Left ventricle myocardium superior (tissue), 1 donor: ENCODE data around the gene BDKRB2. TPM values are rescaled to one million over a fixed set of nuclear protein-coding genes. Genes with fewer than 3 reads are reported as not detected.
A peak's percentile ranks its signal among the peaks of the same experiment; 100 is the strongest.

Experiments used
- ATAC-seq: fragments of 200-7000 bp; cut with Tn5 transposase; one replicate; pipeline ENCODE4 v1.9.1; 2020; ENCODE audit warnings: mild to moderate bottlenecking, moderate library complexity
- DNase-seq: peaks from one replicate; pipeline ENCODE4 v3.0.0-alpha.2; 2020
- intact Hi-C: fragments of 100-400 bp; cut with micrococcal nuclease; formaldehyde crosslinking; loops from one replicate; pipeline ENCODE4 v1.11.0; 2022
- total RNA-seq: library from RNA; stranded (reverse); fragmentation: NEBNext Ultra II Directional; extraction: Animal tissue kit (Norgen Biotek cat#: 25700); gene quantifications from one replicate; pipeline ENCODE4 v1.2.1, GENCODE V29; 2021
- donor health status: DM: no; HTN: yes; CAD: no; lungs with severe emphysema.

BDKRB2 gene
- total RNA-seq, 1 donor from 2014 or later, result 0.57 TPM

GRCh38 chr14:96194657-96195431, 9.8 kb upstream of the BDKRB2 start:
- DNase-seq (no peak), ATAC-seq (no peak)
- intact Hi-C loops, result no loop called here

DNA sequence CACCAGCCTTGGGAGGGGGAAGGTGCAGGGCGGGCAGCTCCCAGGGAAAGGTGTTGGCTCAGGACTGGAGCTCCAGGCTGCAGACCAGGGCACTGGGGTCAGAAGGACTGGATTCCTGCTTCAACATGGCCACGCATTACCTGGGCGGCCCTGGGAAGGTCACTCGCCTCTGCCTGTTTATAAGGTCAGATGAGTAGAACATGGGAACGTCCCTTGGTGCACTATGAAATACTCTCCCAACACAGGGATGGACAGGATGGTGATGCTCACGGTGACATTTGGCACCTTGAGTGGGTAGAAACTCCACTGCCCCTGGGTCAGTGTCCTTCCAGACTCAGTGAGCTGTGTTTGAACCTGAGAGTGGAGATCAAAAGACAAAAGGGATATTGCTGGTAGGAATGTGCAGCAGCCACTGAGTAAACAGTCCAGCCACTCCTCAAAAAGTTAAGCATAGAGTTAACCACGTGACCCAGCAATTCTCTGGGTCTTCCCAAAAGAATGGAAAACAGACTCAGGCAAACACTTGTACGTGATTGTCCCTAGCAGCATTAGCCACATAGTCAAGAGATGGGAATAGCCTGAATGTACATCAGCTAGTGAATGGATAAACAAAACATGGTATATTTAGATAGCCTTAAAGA, 9.1 kb upstream of the BDKRB2 start:
- intact Hi-C loops, result no loop called here
- DNase-seq, result no peak

GRCh38 chr14:96197163-96197852, 7.3 kb upstream of the BDKRB2 start:
- ATAC-seq, result no peak
- intact Hi-C loops, result no loop called here
- DNase-seq, result no peak

More for the DNA sequence above, 9.1 kb upstream of the BDKRB2 start:
- ATAC-seq, result no peak

DNA sequence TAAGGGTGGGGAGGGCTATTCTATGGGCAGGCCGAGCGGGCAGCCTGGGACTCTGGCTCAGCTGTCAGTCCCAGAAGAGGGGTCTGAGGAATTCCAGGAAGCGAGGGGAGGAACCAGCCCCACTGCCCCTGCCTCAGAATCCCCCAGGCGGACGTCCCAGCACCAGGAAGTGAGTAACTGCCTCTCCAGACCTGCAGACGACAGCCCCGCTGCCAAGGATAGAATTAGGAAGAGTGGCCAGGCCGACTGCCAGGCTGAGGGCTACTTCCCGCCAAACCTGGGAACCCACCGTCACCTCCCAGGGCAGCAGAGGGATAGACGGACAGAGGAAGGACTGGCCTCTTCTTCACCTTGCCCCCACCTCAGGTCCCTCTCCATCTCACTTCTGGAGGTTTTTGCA, 6.7 kb upstream of the BDKRB2 start:
- DNase-seq, result no peak
- intact Hi-C loops, result no loop called here
- ATAC-seq, result no peak

GRCh38 chr14:96198430-96199130, 6.1 kb upstream of the BDKRB2 start:
- ATAC-seq (no peak), DNase-seq (no peak)
- intact Hi-C loops, result no loop called here

DNA sequence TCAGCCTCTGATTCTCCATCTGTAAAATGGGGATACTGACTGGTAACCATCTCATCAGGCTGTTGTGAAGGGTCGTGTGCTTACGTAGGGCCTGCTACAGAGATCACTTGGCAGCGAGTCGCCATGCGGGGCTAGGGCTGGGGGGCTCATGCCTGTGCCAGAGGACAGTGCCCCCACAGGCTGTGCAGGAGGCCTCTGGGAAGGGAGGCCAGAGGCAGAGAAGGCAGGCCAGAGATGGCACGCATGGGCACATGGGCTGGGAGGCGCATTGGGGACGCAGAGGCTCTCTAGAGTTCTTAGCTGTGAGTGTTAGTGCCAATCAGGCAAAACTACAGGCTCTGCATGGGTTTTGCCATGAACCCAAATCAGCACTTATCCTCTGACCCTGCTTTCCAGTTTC, 3.5 kb upstream of the BDKRB2 start:
- DNase-seq (no peak), ATAC-seq (no peak)
- intact Hi-C loops, result no loop called here

DNA sequence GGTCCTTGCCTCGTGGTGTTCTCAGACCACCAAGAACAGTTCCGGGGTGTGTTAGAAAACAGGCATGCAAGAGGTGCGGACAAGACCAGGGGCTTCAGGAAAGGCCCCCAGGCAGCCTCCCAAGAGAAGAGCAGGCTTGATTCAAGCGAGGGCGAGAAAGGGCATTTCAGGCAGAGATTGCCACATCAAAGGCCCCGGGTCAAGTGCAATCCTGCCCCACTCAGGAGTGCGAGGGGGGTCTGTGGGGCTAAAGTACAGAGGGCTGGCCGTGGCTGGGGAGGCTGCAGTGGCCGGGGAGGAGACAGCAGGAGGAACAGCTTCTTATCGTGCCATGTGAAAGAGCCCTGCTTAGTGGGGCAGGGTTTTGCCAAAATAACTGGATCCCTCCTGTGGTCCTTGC, 2.7 kb upstream of the BDKRB2 start:
- intact Hi-C loops, result no loop called here
- DNase-seq, result no peak

GRCh38 chr14:96202441-96203094, 2.1 kb upstream of the BDKRB2 start:
- intact Hi-C loops, result no loop called here
- DNase-seq (no peak), ATAC-seq (no peak)

More for the DNA sequence above, 2.7 kb upstream of the BDKRB2 start:
- no peak for ATAC-seq

- DNase-seq, result no peak
- intact Hi-C loops, result no loop called here
- ATAC-seq, result no peak
Measured at GRCh38 chr14:96203116-96203515, 1.5 kb upstream of the BDKRB2 start.

- no peak for DNase-seq
- ATAC-seq, result no peak
- intact Hi-C loops, result no loop called here
Measured at GRCh38 chr14:96203635-96204034, 1.0 kb upstream of the BDKRB2 start.

DNA sequence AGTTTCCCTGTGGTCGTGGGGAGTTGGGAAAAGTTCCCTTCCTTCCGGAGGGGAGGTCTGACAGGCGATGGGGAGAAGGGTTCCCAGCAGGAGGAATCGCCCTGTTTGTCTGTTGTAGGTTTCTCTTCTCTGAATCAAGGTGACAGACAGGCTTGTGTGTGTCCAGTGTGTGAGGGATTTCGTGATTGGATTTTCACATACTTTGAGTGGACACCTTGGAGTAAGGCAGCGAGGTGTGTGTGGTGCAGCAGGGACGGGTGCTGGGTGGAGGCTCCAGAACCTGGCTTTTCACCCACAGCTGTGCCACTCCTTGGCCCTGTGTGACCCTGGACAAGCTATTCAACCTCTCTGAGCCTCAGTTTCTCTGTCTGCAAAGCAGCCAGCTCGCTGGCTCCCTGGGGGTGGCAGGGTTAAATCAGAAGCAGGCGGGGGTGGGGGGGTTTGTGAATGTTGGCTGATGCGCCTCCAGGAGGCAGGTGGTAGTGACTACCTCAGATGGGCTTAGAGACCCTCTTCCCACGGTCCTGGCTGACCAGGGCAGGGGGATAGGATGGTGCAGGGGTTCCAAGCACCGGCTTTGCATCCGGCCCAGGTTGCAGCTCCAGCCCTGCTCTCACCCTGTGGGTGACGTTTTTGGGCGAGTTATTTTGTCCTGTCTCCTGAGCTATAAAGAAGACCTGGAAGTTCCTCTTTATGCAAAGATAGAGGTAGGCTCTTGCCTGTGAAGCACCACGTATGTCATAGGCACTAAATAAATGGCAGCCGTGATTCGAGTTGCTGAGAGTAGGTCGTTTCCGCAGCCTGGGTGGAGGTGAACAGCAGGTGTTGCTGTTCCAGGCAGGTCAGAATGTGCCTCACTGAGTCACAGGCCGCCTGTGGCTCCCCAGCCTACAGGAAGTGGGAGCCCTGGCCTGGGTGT, 679 bp downstream of the BDKRB2 start:
- DNase-seq, result no peak
- peak; percentile 13 for ATAC-seq

GRCh38 chr14:96205978-96206360, 1.3 kb downstream of the BDKRB2 start:
- intact Hi-C loops, result no loop called here
- DNase-seq (no peak), ATAC-seq (no peak)

More for the DNA sequence above, 679 bp downstream of the BDKRB2 start:
- intact Hi-C loops, result no loop called here

DNA sequence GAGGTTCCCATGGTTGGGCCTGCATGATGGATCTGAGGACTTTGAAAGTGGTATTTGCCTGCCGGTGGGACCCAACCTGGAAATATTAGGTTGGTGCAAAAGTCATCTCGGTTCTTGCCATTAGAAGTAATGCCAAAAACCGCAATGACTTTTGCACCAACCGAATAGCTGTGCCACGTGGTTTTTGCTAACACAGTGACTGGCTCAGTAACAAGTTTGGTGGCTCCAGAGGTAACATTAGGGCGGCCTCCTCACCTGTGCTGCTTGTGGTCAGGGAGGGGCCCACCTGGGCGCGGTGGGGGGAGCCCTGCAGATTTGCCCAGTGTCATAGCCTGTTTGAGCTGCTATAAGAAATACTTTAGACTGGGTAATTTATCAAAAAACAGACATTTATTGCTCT, 1.8 kb downstream of the BDKRB2 start:
- DNase-seq (no peak), ATAC-seq (no peak)
- intact Hi-C loops, result no loop called here

DNA sequence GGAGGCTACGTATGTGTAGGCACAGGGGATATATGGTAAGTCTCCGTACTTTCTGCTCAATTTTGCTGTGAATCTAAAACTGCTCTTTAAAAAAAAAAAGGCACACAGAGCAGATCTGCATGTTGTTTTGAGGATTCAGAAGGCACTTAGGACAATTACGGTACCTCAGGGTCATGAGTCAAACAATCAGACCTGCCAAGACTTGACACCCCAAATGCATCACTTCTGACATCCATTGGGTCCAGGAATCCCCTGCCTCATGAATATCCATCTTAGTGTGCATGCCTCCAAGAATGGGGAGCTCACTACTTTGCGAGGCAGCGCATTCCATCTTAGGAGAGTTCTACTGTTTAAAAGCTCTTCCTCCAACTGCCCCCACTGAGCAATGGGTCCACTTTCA, 3.0 kb downstream of the BDKRB2 start:
- ATAC-seq (no peak), DNase-seq (no peak)
- intact Hi-C loops, result no loop called here

- intact Hi-C loops, result no loop called here
- DNase-seq (no peak), ATAC-seq (no peak)
Measured at GRCh38 chr14:96208739-96209138, 4.1 kb downstream of the BDKRB2 start.

DNA sequence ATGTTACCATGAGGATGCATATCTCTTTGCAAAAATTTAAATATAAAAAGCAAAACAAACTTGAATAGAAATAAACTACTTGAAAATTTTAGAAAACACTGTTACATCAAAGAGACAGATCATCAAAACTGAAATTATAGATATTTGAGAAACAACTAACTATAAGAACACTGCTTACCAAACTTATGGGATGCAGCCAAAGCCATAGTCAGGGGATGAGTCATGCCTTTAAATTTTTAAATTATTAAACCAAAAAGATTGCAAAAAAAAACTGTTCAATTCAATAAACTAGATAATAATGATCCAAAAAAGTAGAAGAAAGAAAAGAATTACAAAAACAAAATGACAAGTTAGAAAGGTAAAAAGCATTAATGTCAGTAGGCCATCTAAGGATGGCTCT, 7.5 kb downstream of the BDKRB2 start:
- DNase-seq, result no peak
- ATAC-seq, result no peak
- intact Hi-C loops, result no loop called here

GRCh38 chr14:96212896-96213295, 8.3 kb downstream of the BDKRB2 start:
- ATAC-seq (no peak), DNase-seq (no peak)
- intact Hi-C loops, result no loop called here

DNA sequence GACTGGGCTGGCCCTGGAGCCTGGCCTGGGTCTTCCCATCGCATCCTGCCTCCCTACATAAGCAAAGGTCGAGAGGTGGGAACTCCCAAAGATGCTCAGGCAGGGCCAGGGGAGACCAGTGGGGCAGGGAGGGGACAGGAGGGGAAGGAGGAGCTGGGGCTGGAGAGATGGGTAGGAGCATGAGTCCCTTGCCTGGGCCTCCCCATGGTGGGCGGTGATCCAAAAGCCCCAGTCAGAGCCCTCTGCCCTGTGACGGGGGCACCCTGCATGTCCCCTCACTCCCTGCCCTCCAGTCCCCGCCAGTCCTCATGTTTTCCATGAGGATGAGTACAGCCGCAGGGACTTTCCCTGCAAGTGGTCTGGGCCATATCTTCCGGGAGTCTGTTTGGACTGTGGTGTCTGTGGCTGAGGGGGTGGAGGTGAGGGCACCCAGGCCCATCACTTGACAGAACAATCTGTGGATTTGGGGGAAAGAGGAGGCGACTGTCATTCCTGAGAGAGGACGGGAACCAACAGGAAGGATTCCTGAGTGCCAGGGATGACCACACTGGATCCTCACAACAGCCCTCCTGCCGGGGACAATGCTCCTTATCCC, 9.3 kb downstream of the BDKRB2 start:
- intact Hi-C loops, result no loop called here
- ATAC-seq, result no peak
- no peak for DNase-seq
